ENCODE data around the gene C12orf56.

Gene C12orf56

GRCh38 chr12:64428956-64429355 lies 38.4 kb upstream of the C12orf56 start:
- H3K4me1 ChIP-seq (ENCODE audit: control insufficient read depth in 1 of 2, insufficient read depth in 1 of 2, low read depth in 1 of 2, low read length in 1 of 2), result no peaks in the 10 kb centered on the region
- H3K27ac ChIP-seq, result no peak overlapping the region
- H3K27me3 ChIP-seq, result no peaks in the 10 kb centered on the region
- no peak overlapping the region for H3K4me3 ChIP-seq (ENCODE audit: low read depth in 1 of 2, low read length in 1 of 2)
- H3K9me3 ChIP-seq, result no peaks in the 10 kb centered on the region
- peaks cover 75% of the 10 kb centered on the region for H3K36me3 ChIP-seq
- no peak for TF ChIP-seq CTCF (IDR thresholded peaks at IDR 0.05)

DNA sequence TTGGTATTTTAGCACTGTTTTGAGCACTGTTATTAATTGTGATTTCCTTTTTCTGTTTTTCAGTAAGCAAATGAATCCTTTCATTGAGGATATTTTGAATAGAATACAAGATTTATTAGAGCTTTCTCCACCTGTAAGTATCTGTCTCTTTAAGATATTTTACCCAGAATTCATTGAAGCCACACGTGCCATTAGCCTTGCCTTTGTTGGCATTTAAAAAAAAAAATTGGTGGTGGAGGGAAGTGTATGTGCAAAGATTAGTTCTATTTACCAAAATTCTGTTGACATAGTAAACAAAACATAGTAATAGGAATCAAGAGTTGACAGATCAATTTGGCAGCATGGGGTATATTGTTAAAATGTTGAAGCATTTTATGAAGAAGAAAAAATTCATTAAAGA lies 37.4 kb upstream of the C12orf56 start:
- TF ChIP-seq CTCF (IDR thresholded peaks at IDR 0.05), result no peak
- Histone ChIP-seq H3K4me3 (ENCODE audit: low read depth in 1 of 2, low read length in 1 of 2) (no peak overlapping the region), H3K36me3 (peaks cover 78% of the 10 kb centered on the region), H3K9me3 (no peaks in the 10 kb centered on the region), H3K27ac (no peak overlapping the region), H3K4me1 (ENCODE audit: control insufficient read depth in 1 of 2, insufficient read depth in 1 of 2, low read depth in 1 of 2, low read length in 1 of 2) (no peaks in the 10 kb centered on the region), H3K27me3 (no peaks in the 10 kb centered on the region)

- Histone ChIP-seq H3K4me1 (ENCODE audit: control insufficient read depth in 1 of 2, insufficient read depth in 1 of 2, low read depth in 1 of 2, low read length in 1 of 2) (no peaks in the 10 kb centered on the region), H3K27me3 (no peaks in the 10 kb centered on the region), H3K4me3 (ENCODE audit: low read depth in 1 of 2, low read length in 1 of 2) (no peak overlapping the region), H3K9me3 (no peaks in the 10 kb centered on the region), H3K36me3 (peaks cover 90% of the 10 kb centered on the region), H3K27ac (no peak overlapping the region)
- TF ChIP-seq CTCF (IDR thresholded peaks at IDR 0.05), result no peak
Measured at GRCh38 chr12:64419696-64420095, 29.1 kb upstream of the C12orf56 start.

DNA sequence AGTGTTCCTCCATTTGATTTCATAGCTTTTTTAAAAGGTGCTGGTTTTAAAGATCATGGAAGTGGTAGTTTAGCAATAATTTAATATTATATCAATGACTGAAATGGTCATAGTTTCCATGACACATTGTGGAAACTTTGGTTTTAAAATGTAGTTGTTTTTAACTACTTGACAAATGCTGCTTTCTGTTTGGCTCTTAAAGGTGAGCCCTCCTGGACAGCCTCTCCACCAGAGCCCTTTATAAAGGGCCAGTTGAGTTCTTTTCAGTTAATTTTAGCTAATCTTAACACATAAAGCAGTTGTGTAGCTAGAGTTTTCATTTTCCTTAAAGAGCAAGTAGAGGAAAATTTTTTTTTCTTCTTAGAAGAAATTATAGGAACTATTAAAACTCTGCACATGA lies 27.7 kb upstream of the C12orf56 start:
- H3K36me3 ChIP-seq, result peaks cover 88% of the 10 kb centered on the region

GRCh38 chr12:64413884-64414283 lies 23.3 kb upstream of the C12orf56 start:
- Histone ChIP-seq H3K36me3 (peaks cover 71% of the 10 kb centered on the region), H3K9me3 (no peaks in the 10 kb centered on the region), H3K27ac (no peak overlapping the region), H3K4me3 (ENCODE audit: low read depth in 1 of 2, low read length in 1 of 2) (no peak overlapping the region), H3K27me3 (no peaks in the 10 kb centered on the region), H3K4me1 (ENCODE audit: control insufficient read depth in 1 of 2, insufficient read depth in 1 of 2, low read depth in 1 of 2, low read length in 1 of 2) (no peaks in the 10 kb centered on the region)
- TF ChIP-seq CTCF (IDR thresholded peaks at IDR 0.05), result no peak

More for the DNA sequence above, 27.7 kb upstream of the C12orf56 start:
- TF ChIP-seq CTCF (IDR thresholded peaks at IDR 0.05), result no peak
- no peaks in the 10 kb centered on the region for H3K27me3 ChIP-seq
- no peak overlapping the region for H3K27ac ChIP-seq
- H3K9me3 ChIP-seq, result no peaks in the 10 kb centered on the region
- H3K4me3 ChIP-seq (ENCODE audit: low read depth in 1 of 2, low read length in 1 of 2), result no peak overlapping the region
- H3K4me1 ChIP-seq (ENCODE audit: control insufficient read depth in 1 of 2, insufficient read depth in 1 of 2, low read depth in 1 of 2, low read length in 1 of 2), result no peaks in the 10 kb centered on the region

DNA sequence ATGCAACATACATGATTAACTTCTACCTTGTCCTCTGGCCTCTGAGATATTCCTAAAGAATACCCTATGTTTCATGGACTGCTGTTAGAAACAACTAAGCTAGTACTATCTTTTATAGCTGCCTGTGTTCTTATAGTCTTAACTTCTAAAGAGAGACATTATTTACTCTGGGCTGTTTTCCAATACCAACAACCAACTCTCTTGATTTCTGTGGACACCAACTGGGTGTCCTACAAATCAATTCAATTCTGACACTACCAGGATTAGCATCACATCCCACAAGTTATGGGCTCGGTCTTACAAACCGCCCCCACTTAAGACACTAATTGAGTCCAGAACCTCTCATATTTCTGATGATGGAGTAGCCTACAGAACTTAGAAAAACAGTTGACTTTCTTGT lies 21.9 kb upstream of the C12orf56 start:
- H3K36me3 ChIP-seq, result peaks cover 58% of the 10 kb centered on the region

More for the DNA sequence above, 21.9 kb upstream of the C12orf56 start:
- Histone ChIP-seq H3K9me3 (no peaks in the 10 kb centered on the region), H3K27me3 (no peaks in the 10 kb centered on the region), H3K27ac (no peak overlapping the region), H3K4me3 (ENCODE audit: low read depth in 1 of 2, low read length in 1 of 2) (no peak overlapping the region), H3K4me1 (ENCODE audit: control insufficient read depth in 1 of 2, insufficient read depth in 1 of 2, low read depth in 1 of 2, low read length in 1 of 2) (no peaks in the 10 kb centered on the region)
- TF ChIP-seq CTCF (IDR thresholded peaks at IDR 0.05), result no peak

Data from neutrophil (primary cell).